Measurements from ENCODE around the gene MAGEA10.

DNA sequence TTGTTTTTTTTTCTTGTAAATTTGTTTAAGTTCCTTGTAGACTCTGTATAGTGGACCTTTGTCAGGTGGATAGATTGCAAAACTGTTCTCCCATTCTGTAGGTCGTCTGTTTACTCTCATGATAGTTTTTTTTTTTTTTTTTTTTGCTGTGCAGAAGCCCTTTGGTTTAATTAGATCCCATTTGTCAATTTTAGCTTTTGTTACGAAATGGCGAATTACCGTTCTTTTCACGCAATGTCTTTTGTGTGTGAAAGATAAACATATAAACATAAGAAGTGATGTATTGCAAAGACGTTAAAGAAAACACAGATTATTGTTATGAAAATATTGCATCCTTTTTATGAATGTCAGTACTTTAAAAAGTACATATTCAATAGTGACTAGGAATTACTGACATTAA is 34.5 kb downstream of the MAGEA10 start:
- TF ChIP-seq YY1 (IDR thresholded peaks at IDR 0.05; ENCODE audit: insufficient read depth, insufficient read length) (no peak), ZNF274 (IDR thresholded peaks at IDR 0.05; ENCODE audit: low read depth, low read length) (no peak), SUZ12 (IDR thresholded peaks at IDR 0.05; ENCODE audit: extremely low read depth, insufficient read depth, insufficient read length) (no peak)

Data from NT2/D1 (cell line).